Stimulated activated naive CD8-positive, alpha-beta T cell treated with anti-CD3 and anti-CD28 coated beads, Interleukin-15, Interleukin-2, amounts not matched to agents 100 ng/mL and 50 ng/mL, for 24 hours (primary cell): Measurements from ENCODE around the gene HDGFL3.
"Not testable (repeated sequence)": the region's sequence is repeated elsewhere in the genome, so short reads cannot be mapped to it uniquely, and the experiment has no call there.

ENCODE experiments used
- H3K27ac Mint-ChIP-seq: one replicate; pipeline ENCODE4 v1.8.0; 2021; ENCODE audit warnings: mild to moderate bottlenecking, mixed read lengths
- H3K27me3 Mint-ChIP-seq: one replicate; pipeline ENCODE4 v1.8.0; 2021; ENCODE audit warnings: mixed read lengths
- H3K36me3 Mint-ChIP-seq: one replicate; pipeline ENCODE4 v1.8.0; 2021; ENCODE audit warnings: low read depth, mixed read lengths
- H3K4me1 Mint-ChIP-seq: one replicate; pipeline ENCODE4 v1.8.0; 2021; ENCODE audit warnings: low read depth, mixed read lengths
- H3K4me3 Mint-ChIP-seq: one replicate; pipeline ENCODE4 v1.8.0; 2021; ENCODE audit warnings: mild to moderate bottlenecking, mixed read lengths
- H3K9me3 Mint-ChIP-seq: one replicate; pipeline ENCODE4 v1.8.0; 2021; ENCODE audit warnings: mixed read lengths

The HDGFL3 gene

GRCh38 chr15:83169576-83169975 is 38.0 kb downstream of the HDGFL3 start:
- H3K4me3 Mint-ChIP-seq, H3K27ac Mint-ChIP-seq, H3K36me3 Mint-ChIP-seq, H3K4me1 Mint-ChIP-seq: not testable (repeated sequence)
- H3K9me3 Mint-ChIP-seq: peaks cover 22% of the 10 kb centered on the region
- H3K27me3 Mint-ChIP-seq: peaks cover 11% of the 10 kb centered on the region

- peaks cover 23% of the 10 kb centered on the region for H3K4me1 Mint-ChIP-seq
- H3K9me3 Mint-ChIP-seq: peaks cover 22% of the 10 kb centered on the region
- H3K36me3 Mint-ChIP-seq: peaks cover 11% of the 10 kb centered on the region
- H3K4me3 Mint-ChIP-seq: no peak overlapping the region
- H3K27ac Mint-ChIP-seq: no peak overlapping the region
- H3K27me3 Mint-ChIP-seq: peaks cover 11% of the 10 kb centered on the region
These were observed 40.8 kb downstream of the HDGFL3 start for GRCh38 chr15:83166830-83167229.

- H3K9me3 Mint-ChIP-seq: peaks cover 22% of the 10 kb centered on the region
- H3K27ac Mint-ChIP-seq: no peak overlapping the region
- H3K36me3 Mint-ChIP-seq: peaks cover 11% of the 10 kb centered on the region
- no peak overlapping the region for H3K4me3 Mint-ChIP-seq
- H3K27me3 Mint-ChIP-seq: peaks cover 11% of the 10 kb centered on the region
- H3K4me1 Mint-ChIP-seq: peaks cover 23% of the 10 kb centered on the region
These were observed 41.4 kb downstream of the HDGFL3 start for GRCh38 chr15:83166218-83166617.

GRCh38 chr15:83164771-83165404 is 42.7 kb downstream of the HDGFL3 start:
- Mint-ChIP-seq H3K27me3 (peaks cover 12% of the 10 kb centered on the region), H3K4me3 (no peak overlapping the region), H3K9me3 (peaks cover 22% of the 10 kb centered on the region), H3K36me3 (peaks cover 11% of the 10 kb centered on the region), H3K4me1 (peaks cover 23% of the 10 kb centered on the region), H3K27ac (peak overlapping the region; percentile 29)

- Mint-ChIP-seq H3K27me3 (peaks cover 16% of the 10 kb centered on the region), H3K27ac (no peak overlapping the region), H3K9me3 (peaks cover 22% of the 10 kb centered on the region), H3K4me3 (no peak overlapping the region), H3K36me3 (peaks cover 11% of the 10 kb centered on the region), H3K4me1 (peaks cover 23% of the 10 kb centered on the region)
These were observed 43.4 kb downstream of the HDGFL3 start for GRCh38 chr15:83164111-83164770.

- H3K27ac Mint-ChIP-seq: no peak overlapping the region
- H3K4me3 Mint-ChIP-seq: no peak overlapping the region
- H3K27me3 Mint-ChIP-seq: peaks cover 12% of the 10 kb centered on the region
- peaks cover 23% of the 10 kb centered on the region for H3K4me1 Mint-ChIP-seq
- peaks cover 8% of the 10 kb centered on the region for H3K36me3 Mint-ChIP-seq
- peaks cover 14% of the 10 kb centered on the region for H3K9me3 Mint-ChIP-seq
These were observed 44.6 kb downstream of the HDGFL3 start for GRCh38 chr15:83163032-83163431.

- Mint-ChIP-seq H3K27ac (no peak overlapping the region), H3K27me3 (peaks cover 5% of the 10 kb centered on the region), H3K9me3 (no peaks in the 10 kb centered on the region), H3K4me1 (peaks cover 27% of the 10 kb centered on the region), H3K4me3 (no peak overlapping the region), H3K36me3 (peaks cover 4% of the 10 kb centered on the region)
These were observed 46.9 kb downstream of the HDGFL3 start for GRCh38 chr15:83160741-83161140.

- Mint-ChIP-seq H3K9me3 (no peaks in the 10 kb centered on the region), H3K4me3 (no peak overlapping the region), H3K36me3 (peaks cover 4% of the 10 kb centered on the region), H3K27ac (peak overlapping the region; percentile 54), H3K4me1 (peaks cover 12% of the 10 kb centered on the region), H3K27me3 (peaks cover 5% of the 10 kb centered on the region)
These were observed 49.2 kb downstream of the HDGFL3 start for GRCh38 chr15:83158393-83158792.

GRCh38 chr15:83155942-83156341 is 51.7 kb downstream of the HDGFL3 start:
- H3K9me3 Mint-ChIP-seq: no peaks in the 10 kb centered on the region
- H3K36me3 Mint-ChIP-seq: no peaks in the 10 kb centered on the region
- no peak overlapping the region for H3K4me3 Mint-ChIP-seq
- peaks cover 4% of the 10 kb centered on the region for H3K4me1 Mint-ChIP-seq
- no peak overlapping the region for H3K27ac Mint-ChIP-seq
- peaks cover 5% of the 10 kb centered on the region for H3K27me3 Mint-ChIP-seq

GRCh38 chr15:83153288-83153687 is 54.3 kb downstream of the HDGFL3 start:
- no peaks in the 10 kb centered on the region for H3K27me3 Mint-ChIP-seq
- H3K9me3 Mint-ChIP-seq: no peaks in the 10 kb centered on the region
- H3K36me3 Mint-ChIP-seq: no peaks in the 10 kb centered on the region
- H3K4me3 Mint-ChIP-seq: no peak overlapping the region
- no peak overlapping the region for H3K27ac Mint-ChIP-seq
- H3K4me1 Mint-ChIP-seq: peaks cover 4% of the 10 kb centered on the region

GRCh38 chr15:83144771-83145170 is 62.9 kb downstream of the HDGFL3 start:
- Mint-ChIP-seq H3K27me3 (no peaks in the 10 kb centered on the region), H3K36me3 (peaks cover 4% of the 10 kb centered on the region), H3K4me3 (no peak overlapping the region), H3K27ac (no peak overlapping the region), H3K4me1 (no peaks in the 10 kb centered on the region), H3K9me3 (no peaks in the 10 kb centered on the region)

GRCh38 chr15:83142151-83142550 is 65.5 kb downstream of the HDGFL3 start:
- H3K9me3 Mint-ChIP-seq, H3K4me3 Mint-ChIP-seq, H3K36me3 Mint-ChIP-seq, H3K27me3 Mint-ChIP-seq, H3K27ac Mint-ChIP-seq, H3K4me1 Mint-ChIP-seq: not testable (repeated sequence)

GRCh38 chr15:83132861-83133523 is 74.6 kb downstream of the HDGFL3 start:
- Mint-ChIP-seq H3K36me3 (no peaks in the 10 kb centered on the region), H3K9me3 (no peaks in the 10 kb centered on the region), H3K27me3 (no peaks in the 10 kb centered on the region), H3K4me3 (no peak overlapping the region), H3K4me1 (no peaks in the 10 kb centered on the region), H3K27ac (no peak overlapping the region)

- Mint-ChIP-seq H3K4me3 (no peak overlapping the region), H3K27ac (no peak overlapping the region), H3K9me3 (no peaks in the 10 kb centered on the region), H3K27me3 (no peaks in the 10 kb centered on the region), H3K4me1 (no peaks in the 10 kb centered on the region), H3K36me3 (no peaks in the 10 kb centered on the region)
These were observed 77.8 kb downstream of the HDGFL3 start for GRCh38 chr15:83129791-83130190.

- no peaks in the 10 kb centered on the region for H3K4me1 Mint-ChIP-seq
- H3K9me3 Mint-ChIP-seq: no peaks in the 10 kb centered on the region
- no peaks in the 10 kb centered on the region for H3K27me3 Mint-ChIP-seq
- no peak overlapping the region for H3K4me3 Mint-ChIP-seq
- no peaks in the 10 kb centered on the region for H3K36me3 Mint-ChIP-seq
- H3K27ac Mint-ChIP-seq: no peak overlapping the region
These were observed 80.0 kb downstream of the HDGFL3 start for GRCh38 chr15:83127547-83128150.
